ENCODE measurements around the gene DUOXA2.
"Not testable (repeated sequence)": the region's sequence is repeated elsewhere in the genome, so short reads cannot be mapped to it uniquely, and the experiment has no call there.

Gene DUOXA2

DNA sequence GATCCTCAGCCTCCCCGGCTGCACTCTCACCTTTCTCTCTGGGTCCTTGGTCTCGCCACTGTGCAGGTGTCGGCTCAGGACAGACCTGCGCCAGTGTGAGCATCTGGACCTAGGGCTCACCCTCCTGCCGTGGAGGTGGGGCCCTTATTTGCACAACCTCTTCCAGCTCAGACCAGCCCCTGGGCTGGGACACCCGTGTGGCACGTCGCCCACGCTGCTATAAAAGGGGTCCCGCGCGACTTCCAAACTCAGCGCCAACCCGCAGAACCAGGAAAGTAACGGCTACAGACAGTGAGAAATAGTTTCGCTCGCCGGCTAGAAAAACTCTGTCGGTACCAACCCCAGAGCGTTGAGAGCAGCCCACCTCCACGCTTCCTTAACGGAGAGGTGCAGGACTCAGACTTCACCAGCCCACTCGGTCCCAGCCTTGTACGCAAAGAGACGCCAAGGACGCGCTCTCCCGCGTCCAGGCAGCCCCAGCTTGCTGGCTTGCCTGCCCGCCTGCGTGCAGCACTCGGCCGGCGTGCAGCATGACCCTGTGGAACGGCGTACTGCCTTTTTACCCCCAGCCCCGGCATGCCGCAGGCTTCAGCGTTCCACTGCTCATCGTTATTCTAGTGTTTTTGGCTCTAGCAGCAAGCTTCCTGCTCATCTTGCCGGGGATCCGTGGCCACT is at the start of gene DUOXA2, which contains the start of gene DUOX2:
DUOXA2 (plus strand) TSS at position 251 of the 675 bp plus-strand sequence; CDS start at position 531, 280 bp downstream.
DUOX2 (minus strand) TSS at position 97 of the 675 bp plus-strand sequence. CDS start 761 bp downstream, outside the sequence.
- H3K4me3 ChIP-seq (ENCODE audit: low read depth, low read length): no peak within 1 kb of the TSS
- TF ChIP-seq, protein P1, sequence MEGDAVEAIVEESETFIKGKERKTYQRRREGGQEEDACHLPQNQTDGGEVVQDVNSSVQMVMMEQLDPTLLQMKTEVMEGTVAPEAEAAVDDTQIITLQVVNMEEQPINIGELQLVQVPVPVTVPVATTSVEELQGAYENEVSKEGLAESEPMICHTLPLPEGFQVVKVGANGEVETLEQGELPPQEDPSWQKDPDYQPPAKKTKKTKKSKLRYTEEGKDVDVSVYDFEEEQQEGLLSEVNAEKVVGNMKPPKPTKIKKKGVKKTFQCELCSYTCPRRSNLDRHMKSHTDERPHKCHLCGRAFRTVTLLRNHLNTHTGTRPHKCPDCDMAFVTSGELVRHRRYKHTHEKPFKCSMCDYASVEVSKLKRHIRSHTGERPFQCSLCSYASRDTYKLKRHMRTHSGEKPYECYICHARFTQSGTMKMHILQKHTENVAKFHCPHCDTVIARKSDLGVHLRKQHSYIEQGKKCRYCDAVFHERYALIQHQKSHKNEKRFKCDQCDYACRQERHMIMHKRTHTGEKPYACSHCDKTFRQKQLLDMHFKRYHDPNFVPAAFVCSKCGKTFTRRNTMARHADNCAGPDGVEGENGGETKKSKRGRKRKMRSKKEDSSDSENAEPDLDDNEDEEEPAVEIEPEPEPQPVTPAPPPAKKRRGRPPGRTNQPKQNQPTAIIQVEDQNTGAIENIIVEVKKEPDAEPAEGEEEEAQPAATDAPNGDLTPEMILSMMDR (IDR thresholded peaks at IDR 0.05; ENCODE audit: control insufficient read depth, extremely low read depth, insufficient read depth): no peak
- DNase-seq (ENCODE audit: low read depth): no peak

DNA sequence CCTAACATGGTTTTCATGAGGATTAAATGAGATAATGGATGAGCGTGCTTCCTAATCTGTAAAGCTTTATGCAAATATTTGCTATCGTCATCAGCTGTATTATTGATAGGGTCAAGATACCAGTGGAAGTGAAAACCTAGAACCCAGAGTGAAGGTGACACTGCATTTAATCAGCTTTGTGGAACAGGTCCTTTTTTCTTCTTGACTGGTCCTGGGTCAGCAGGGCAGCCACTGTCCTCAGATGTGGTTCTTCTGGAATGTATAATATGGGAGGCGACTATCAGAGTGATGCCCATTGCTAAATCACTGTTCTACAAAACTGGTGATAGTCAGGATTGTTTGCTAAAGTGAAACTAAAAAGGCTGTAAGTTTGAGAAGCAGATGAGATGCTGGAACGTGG is 49.7 kb upstream of the DUOXA2 start:
- TF ChIP-seq, protein P1 (IDR thresholded peaks at IDR 0.05; ENCODE audit: control insufficient read depth, extremely low read depth, insufficient read depth): no peak
- H3K4me3 ChIP-seq (ENCODE audit: low read depth, low read length): no peak overlapping the region
- DNase-seq (ENCODE audit: low read depth): no peak

DNA sequence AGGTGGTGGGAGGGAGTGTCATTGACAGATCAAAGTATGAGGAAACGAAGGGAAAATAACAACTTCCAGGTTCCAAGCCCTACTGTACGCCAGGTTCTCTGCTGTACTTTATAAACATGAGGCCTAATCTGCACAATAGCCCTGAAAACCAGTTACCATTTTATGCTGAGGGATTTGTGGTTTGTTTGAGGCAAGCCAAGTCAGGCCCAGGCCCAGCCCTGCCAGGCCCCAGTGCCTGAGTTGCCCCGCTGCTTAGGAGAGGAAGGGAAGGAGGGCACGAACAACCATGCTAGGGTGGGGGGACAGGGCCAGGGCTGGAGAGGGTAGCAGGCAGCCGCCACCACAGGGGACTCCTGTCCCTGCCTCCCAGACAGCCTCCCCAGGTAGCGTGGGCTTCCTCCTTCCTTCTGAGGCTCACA is 44.2 kb upstream of the DUOXA2 start:
- DNase-seq (ENCODE audit: low read depth); H3K4me3 ChIP-seq (ENCODE audit: low read depth, low read length): not testable (repeated sequence)

DNA sequence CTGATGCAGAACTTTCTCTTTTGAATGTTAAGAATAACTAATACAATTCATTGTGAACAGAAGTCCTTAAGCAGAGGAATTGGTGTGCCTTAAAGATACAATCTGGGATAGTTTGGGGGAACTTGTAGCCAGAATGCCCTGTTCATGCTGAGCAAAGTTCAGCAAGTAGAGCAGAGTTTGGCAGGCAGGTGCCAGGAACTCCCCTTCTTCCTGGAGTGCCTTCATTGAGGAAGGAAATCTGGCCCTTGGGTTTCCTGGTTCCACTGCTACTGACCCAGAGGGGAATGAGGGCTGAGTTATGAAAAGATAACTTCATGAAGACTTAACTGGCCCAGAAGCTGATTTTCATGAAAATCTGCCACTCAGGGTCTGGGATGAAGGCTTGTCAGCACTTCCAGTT is 40.5 kb upstream of the DUOXA2 start:
- H3K4me3 ChIP-seq (ENCODE audit: low read depth, low read length); DNase-seq (ENCODE audit: low read depth): not testable (repeated sequence)

DNA sequence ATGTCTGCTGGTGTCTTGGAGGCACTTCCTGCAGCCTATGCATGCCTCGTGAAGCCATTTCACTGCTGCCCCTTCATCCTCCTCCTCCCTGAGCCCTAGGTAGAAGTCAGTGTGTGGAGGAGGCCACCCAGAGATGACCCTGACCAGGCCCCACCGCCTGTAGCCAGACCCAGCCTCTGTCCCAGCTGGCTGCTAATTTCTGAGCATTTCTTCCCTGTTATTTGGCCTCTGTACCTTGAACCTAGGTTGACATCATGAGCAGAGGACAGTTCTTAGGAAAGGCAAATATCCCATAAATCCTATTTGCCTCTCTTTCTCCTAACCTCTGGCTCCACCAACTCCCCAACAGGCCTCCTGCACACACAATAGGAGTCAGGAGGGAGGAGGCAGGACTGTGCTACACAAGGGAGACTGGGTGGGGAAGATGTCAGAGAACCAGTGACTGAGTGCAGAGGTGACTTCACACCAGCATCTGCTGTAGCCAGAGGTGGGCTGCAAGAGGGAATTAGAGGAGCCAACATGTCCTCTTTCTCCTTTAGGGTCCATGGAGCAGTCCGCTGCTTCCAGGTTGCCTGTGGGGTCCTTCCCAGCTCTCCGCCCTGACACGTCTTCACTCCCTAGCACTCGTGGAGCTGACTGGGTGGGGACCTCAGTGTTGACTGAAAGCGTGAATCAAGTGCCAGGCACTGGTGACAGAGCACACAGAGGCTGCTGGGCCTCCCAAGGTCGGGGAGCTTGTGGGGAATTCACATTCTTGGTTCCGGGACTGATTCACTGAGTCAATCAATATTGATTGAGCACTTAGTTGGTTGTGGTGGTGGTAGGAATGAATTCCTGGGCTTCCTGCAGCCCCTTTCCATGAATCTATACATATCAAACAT is 38.4 kb upstream of the DUOXA2 start:
- not testable (repeated sequence) for H3K4me3 ChIP-seq (ENCODE audit: low read depth, low read length); DNase-seq (ENCODE audit: low read depth)

DNA sequence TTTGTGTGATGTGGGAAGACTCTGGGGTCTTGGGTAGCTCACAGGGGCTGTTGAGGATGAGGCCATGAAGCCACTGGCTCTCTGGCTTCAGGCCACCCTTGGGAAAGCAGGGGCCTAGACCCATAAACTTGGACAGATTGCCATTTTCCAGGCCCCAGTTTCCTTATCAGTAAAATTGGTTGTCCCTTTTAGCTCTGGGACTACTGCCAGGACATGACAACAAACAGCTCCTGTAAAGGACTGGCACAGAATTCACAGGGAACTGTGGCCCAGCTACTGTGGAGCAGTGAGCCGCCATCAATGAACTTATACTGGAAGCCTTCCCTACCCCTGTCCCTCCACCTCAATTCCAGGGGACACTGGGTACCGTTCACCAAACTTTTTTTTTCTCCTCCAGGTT is 36.7 kb upstream of the DUOXA2 start:
- H3K4me3 ChIP-seq (ENCODE audit: low read depth, low read length): not testable (repeated sequence)
- DNase-seq (ENCODE audit: low read depth): peak; percentile 47

DNA sequence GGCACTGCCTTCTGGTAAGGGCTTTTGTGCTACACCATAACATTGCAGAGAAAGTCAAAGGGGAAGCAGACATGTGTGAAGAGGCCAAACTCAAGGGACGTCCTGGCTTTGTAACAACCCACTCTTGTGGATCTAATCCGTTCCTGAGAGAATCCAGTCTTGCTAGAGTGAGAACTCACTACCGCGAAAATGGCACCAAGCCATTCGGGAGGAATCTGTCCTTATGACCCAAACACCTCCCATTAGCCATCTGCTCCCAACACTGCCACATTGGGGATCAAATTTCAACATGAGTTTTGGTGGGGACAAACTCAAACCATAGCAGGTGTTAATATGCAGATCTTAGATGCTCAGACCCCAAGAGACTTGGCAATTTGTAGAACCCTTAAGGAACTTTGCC is 34.9 kb upstream of the DUOXA2 start:
- not testable (repeated sequence) for H3K4me3 ChIP-seq (ENCODE audit: low read depth, low read length); DNase-seq (ENCODE audit: low read depth)

DNA sequence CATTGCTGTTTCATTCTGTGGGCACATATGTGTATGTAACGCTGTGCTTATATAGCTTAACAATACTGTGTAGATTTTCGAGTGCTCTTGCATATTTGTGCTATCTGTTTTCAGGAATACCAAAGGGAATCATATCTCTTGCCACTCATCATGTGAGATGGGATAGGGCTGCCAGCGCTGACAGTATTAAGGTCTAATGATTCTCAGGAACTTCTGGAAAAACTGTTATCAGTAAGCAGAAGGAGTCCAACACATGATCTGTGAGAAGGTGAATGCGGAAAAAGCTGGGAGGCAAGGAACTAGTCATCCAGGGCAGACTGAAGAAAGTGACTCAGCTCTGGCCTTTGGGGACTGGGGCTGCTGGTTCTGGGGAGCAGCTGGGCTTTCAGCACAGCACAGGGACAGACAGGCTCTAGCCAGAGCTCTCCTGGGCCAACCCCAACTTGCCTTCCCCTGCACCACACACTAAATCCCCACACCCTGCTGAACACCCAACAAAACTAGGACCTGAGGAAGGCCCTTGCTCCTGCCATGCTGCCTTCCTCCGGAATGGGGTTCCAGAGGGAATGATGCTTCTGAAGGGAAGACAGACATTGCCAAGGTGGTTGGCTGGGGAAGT is 34.4 kb upstream of the DUOXA2 start:
- not testable (repeated sequence) for H3K4me3 ChIP-seq (ENCODE audit: low read depth, low read length); DNase-seq (ENCODE audit: low read depth)

DNA sequence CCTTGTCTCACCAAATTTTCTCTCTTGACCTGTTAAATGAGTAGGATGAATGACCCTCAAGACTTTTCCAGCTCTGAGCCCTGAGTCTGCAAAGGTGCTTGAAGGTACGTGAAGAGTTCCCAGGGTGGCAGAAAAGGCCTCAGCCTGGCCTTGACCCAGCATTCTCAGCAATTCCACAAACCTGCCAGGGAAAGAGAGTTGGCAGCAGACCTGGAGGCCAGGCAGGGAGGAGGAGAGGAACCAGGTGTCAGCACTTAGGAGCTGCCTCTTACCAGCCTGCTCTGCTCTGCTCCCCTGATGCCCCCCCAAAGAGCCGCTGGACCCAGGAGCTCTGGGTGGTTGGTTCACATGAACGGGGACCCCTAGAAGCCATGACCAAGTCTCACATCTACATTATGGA is 33.5 kb upstream of the DUOXA2 start:
- H3K4me3 ChIP-seq (ENCODE audit: low read depth, low read length); DNase-seq (ENCODE audit: low read depth): not testable (repeated sequence)

DNA sequence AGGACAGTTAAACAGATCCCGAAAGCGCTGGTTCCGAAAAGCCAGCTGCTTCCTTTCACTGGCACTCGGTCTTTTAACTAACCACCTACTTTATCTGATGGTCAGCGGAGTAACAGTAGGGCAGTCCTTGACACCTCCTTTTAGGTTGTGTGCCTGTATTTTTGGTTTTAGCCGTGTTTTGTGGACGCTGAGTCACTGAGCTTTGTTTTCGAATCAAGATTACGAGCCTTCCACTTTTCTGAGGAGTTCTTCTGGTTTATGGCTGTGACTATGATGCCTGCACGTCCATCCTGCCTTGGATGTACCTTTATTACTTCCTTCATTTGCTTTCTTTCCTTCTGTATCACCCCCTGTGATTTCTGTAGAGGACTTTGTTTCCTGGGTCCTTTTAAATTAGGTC is 31.7 kb upstream of the DUOXA2 start:
- not testable (repeated sequence) for H3K4me3 ChIP-seq (ENCODE audit: low read depth, low read length); DNase-seq (ENCODE audit: low read depth)

DNA sequence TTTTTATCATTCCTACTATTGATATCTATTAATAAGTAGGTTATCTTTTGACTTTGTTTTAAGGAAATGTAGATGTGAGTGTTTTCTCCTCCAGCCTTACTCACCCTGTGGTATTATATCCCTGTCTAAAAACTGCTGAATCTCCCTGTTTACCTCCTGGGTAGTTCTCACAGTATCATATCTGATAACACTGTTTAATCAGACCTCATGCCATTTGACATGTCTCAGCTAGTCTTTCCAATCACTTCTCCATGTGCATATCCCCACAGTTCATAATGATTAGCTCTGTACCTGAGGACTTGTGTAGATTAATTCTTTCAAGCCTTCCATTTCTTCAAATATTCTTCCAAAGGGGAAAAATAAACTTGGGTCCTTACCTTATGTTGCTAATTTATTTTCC is 30.9 kb upstream of the DUOXA2 start:
- TF ChIP-seq, protein P1 (IDR thresholded peaks at IDR 0.05; ENCODE audit: control insufficient read depth, extremely low read depth, insufficient read depth): no peak
- DNase-seq (ENCODE audit: low read depth): no peak
- H3K4me3 ChIP-seq (ENCODE audit: low read depth, low read length): no peak overlapping the region

Measured in LNCaP clone FGC (cell line).